ENCODE measurements around the gene CCR5.

Gene CCR5

DNA sequence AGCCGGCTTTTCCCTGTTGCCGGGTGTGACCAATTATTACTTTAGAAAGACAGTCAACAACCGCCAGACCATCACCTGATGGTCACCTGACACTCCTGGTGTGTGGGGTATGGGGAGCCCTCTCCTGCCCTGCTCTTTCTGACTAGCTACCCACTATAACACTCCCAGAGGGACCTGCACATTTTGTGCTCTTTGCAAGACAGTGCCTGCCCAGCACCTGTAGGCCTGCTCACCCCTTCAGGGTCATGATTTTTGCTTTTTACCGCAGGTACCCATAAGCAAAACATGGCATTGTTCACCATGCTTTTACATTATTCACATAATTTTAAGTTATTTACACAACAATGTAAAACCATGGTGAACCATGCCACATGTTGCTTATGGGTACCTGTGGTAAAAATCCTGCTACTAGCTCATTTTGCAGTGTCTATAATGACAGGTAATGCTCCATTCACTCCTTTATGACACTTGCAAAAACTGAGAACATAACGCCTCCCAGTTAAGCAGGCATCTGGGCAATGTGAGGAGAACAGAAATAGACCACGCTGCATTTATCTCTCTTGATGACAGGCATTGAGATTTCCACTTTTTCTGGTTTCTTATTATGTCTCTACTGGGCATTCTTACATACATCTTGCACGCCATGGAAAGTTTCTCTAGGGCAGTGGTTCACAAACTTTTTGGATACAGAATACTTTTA lies 46.2 kb downstream of the CCR5 start:
- no peak for DNase-seq
- no peaks in the 10 kb centered on the region for H3K9me3 ChIP-seq (ENCODE audit: severe bottlenecking)
- H3K27me3 ChIP-seq (ENCODE audit: insufficient read depth, low read depth, severe bottlenecking) = peaks cover 32% of the 10 kb centered on the region
- TF ChIP-seq, protein P1, sequence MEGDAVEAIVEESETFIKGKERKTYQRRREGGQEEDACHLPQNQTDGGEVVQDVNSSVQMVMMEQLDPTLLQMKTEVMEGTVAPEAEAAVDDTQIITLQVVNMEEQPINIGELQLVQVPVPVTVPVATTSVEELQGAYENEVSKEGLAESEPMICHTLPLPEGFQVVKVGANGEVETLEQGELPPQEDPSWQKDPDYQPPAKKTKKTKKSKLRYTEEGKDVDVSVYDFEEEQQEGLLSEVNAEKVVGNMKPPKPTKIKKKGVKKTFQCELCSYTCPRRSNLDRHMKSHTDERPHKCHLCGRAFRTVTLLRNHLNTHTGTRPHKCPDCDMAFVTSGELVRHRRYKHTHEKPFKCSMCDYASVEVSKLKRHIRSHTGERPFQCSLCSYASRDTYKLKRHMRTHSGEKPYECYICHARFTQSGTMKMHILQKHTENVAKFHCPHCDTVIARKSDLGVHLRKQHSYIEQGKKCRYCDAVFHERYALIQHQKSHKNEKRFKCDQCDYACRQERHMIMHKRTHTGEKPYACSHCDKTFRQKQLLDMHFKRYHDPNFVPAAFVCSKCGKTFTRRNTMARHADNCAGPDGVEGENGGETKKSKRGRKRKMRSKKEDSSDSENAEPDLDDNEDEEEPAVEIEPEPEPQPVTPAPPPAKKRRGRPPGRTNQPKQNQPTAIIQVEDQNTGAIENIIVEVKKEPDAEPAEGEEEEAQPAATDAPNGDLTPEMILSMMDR (IDR thresholded peaks at IDR 0.05; ENCODE audit: low read depth, low read length) = no peak
- no peak overlapping the region for H3K4me3 ChIP-seq (ENCODE audit: low read depth, low read length)
- no peaks in the 10 kb centered on the region for H3K36me3 ChIP-seq
- H3K27ac ChIP-seq = no peak overlapping the region

DNA sequence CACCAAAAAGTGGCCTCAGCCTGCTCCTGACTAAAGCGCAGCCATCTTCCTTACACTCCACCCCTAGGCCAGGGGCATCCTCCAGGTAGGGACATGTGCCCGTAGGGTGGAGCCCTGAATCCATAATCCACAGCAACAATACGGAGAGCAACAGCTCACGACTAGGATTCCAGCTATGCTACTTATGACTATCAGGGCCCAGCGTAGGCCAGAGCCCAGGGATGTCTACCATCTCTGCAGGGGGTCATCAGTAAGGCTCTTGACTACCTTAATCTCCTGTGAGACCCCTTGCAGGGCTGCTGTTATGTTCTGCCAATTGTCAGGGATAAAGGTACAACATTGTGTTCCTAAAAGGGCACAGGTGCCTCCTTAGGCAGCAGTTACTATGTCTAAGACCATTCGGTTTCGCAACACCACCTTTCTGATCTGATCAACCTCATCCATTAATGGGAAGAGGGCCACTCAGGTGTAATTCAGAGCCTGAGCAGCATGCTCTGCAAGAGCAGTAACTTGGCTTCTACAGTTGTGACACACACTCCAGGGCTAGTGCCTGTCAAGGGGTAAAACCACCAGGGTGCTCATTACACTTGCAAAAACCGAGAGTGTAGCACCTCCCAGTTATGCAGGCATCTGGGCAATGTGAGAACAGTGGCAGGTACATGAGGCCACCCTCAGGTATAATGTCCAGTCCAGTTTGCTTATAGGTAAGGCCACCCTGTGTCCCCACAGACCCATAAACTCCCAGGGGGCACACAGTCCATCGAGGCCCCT lies 47.3 kb downstream of the CCR5 start:
- no peaks in the 10 kb centered on the region for H3K9me3 ChIP-seq (ENCODE audit: severe bottlenecking)
- DNase-seq = no peak
- no peaks in the 10 kb centered on the region for H3K36me3 ChIP-seq
- TF ChIP-seq, protein P1 (IDR thresholded peaks at IDR 0.05; ENCODE audit: low read depth, low read length) = no peak
- peaks cover 30% of the 10 kb centered on the region for H3K27me3 ChIP-seq (ENCODE audit: insufficient read depth, low read depth, severe bottlenecking)
- no peak overlapping the region for H3K27ac ChIP-seq
- no peak overlapping the region for H3K4me3 ChIP-seq (ENCODE audit: low read depth, low read length)

DNA sequence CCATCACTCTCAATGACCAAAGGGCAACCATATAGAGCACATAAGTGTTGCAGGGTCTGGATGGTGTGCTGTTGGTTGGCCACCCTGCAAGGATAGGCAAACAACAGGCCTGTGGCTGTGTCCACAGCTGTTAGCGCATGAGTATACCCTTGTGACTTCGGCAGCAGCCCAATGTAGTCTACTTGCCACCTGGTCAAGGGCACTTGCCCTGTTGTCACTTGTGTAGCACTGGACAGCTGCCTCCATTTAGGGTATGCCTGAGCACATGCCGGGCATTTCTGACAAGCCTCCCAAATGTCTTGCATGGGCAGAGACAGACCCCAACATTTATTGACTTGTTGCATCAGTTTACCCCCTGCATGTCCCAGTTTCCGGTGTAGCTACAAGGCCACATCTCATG lies 49.1 kb downstream of the CCR5 start:
- Histone ChIP-seq H3K27me3 (ENCODE audit: insufficient read depth, low read depth, severe bottlenecking) (peaks cover 35% of the 10 kb centered on the region), H3K36me3 (no peaks in the 10 kb centered on the region), H3K27ac (no peak overlapping the region), H3K4me3 (ENCODE audit: low read depth, low read length) (no peak overlapping the region), H3K9me3 (ENCODE audit: severe bottlenecking) (no peaks in the 10 kb centered on the region)
- TF ChIP-seq, protein P1 (IDR thresholded peaks at IDR 0.05; ENCODE audit: low read depth, low read length) = no peak
- no peak for DNase-seq

DNA sequence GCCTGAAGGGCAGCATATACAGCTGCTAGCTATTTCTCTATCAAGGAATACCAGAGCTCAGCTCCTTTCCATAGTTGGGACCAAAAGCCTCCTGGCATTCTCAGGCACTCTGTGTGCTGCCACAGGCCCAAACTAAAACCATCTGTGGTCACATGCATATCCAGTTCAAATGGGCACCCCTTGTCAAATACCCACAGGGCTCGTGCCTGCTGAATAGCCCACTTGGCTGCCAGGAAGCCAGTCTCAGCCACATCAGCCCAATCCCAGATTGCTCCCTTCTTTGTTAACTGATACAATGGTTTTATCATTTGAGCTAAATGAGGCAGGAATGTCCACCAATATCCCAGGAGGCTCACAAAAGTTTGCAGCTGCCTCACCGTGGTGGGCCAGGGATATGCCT lies 50.2 kb downstream of the CCR5 start:
- H3K36me3 ChIP-seq = no peaks in the 10 kb centered on the region

DNA sequence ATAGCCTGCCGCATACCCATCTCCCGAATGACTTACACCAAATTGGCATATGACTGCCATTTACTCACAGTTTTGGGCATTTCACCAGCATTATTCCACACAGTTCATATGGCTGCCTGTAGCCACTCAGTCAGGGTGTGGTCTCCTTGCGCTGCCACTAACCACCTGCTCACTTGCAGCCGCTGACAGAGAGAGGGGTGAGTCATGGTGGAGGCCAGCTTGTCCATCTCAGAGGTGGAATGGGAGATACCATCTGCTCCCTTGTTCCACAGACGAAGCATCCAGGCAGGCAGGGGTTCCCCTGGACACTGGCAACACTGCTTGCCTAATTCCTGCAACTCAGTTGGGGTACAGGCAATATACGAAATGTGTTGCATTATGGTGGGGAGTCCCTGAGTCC lies 51.9 kb downstream of the CCR5 start:
- H3K4me3 ChIP-seq (ENCODE audit: low read depth, low read length) = no peak overlapping the region
- no peaks in the 10 kb centered on the region for H3K9me3 ChIP-seq (ENCODE audit: severe bottlenecking)
- TF ChIP-seq, protein P1 (IDR thresholded peaks at IDR 0.05; ENCODE audit: low read depth, low read length) = no peak
- H3K27ac ChIP-seq = no peak overlapping the region
- DNase-seq = no peak
- H3K36me3 ChIP-seq = no peaks in the 10 kb centered on the region
- peaks cover 34% of the 10 kb centered on the region for H3K27me3 ChIP-seq (ENCODE audit: insufficient read depth, low read depth, severe bottlenecking)

More for the DNA sequence above, 50.2 kb downstream of the CCR5 start:
- Histone ChIP-seq H3K9me3 (ENCODE audit: severe bottlenecking) (no peaks in the 10 kb centered on the region), H3K27me3 (ENCODE audit: insufficient read depth, low read depth, severe bottlenecking) (peaks cover 31% of the 10 kb centered on the region), H3K27ac (no peak overlapping the region), H3K4me3 (ENCODE audit: low read depth, low read length) (no peak overlapping the region)
- TF ChIP-seq, protein P1 (IDR thresholded peaks at IDR 0.05; ENCODE audit: low read depth, low read length) = no peak
- no peak for DNase-seq

All from WERI-Rb-1 (cell line).